Immature natural killer cell (primary cell): Measurements from ENCODE around the gene KIAA1217. TPM values are rescaled to one million over a fixed set of nuclear protein-coding genes. Genes with fewer than 3 reads are reported as not detected.

Experiments
- DNase-seq, 3 donors: peaks; one replicate each; pipeline ENCODE4 v3.0.0; 2022; ENCODE audit warnings: mixed read lengths in 1 of 3
- H3K27ac Mint-ChIP-seq, 6 donors: one replicate each; pipeline ENCODE4 v1.8.0; 2020; ENCODE audit warnings: mixed read lengths in 6 of 6, mild to moderate bottlenecking in 5 of 6, inconsistent platforms in 4 of 6, moderate library complexity in 3 of 6
- H3K27me3 Mint-ChIP-seq, 3 donors: one replicate each; pipeline ENCODE4 v1.8.0; 2020 to 2021; ENCODE audit warnings: low read depth in 3 of 3, mild to moderate bottlenecking in 3 of 3, mixed read lengths in 3 of 3, moderate library complexity in 3 of 3, inconsistent platforms in 1 of 3
- H3K36me3 Mint-ChIP-seq, 3 donors: one replicate each; pipeline ENCODE4 v1.8.0; 2020; ENCODE audit warnings: mixed read lengths in 3 of 3, inconsistent platforms in 2 of 3, mild to moderate bottlenecking in 2 of 3
- H3K4me1 Mint-ChIP-seq, 2 donors: one replicate each; pipeline ENCODE4 v1.8.0; 2020; ENCODE audit warnings: inconsistent platforms in 2 of 2, mild to moderate bottlenecking in 2 of 2, mixed read lengths in 2 of 2, moderate library complexity in 1 of 2
- H3K4me3 Mint-ChIP-seq, 5 donors: one replicate each; pipeline ENCODE4 v1.8.0; 2020; ENCODE audit warnings: mild to moderate bottlenecking in 5 of 5, mixed read lengths in 5 of 5, inconsistent platforms in 3 of 5, moderate library complexity in 3 of 5
- H3K9me3 Mint-ChIP-seq, 6 donors: one replicate each; pipeline ENCODE4 v1.8.0; 2020; ENCODE audit warnings: mild to moderate bottlenecking in 6 of 6, mixed read lengths in 6 of 6, inconsistent platforms in 4 of 6, moderate library complexity in 3 of 6
- polyA plus RNA-seq, 3 donors: library from polyadenylated mRNA; unstranded; fragments of 300-500 nt; fragmentation: Illumina TruSeq; gene quantifications; one replicate each; pipeline ENCODE4 v1.2.3, GENCODE V29; 2021

Gene KIAA1217
- polyA plus RNA-seq, 3 donors from 2014 or later, result not detected

DNA sequence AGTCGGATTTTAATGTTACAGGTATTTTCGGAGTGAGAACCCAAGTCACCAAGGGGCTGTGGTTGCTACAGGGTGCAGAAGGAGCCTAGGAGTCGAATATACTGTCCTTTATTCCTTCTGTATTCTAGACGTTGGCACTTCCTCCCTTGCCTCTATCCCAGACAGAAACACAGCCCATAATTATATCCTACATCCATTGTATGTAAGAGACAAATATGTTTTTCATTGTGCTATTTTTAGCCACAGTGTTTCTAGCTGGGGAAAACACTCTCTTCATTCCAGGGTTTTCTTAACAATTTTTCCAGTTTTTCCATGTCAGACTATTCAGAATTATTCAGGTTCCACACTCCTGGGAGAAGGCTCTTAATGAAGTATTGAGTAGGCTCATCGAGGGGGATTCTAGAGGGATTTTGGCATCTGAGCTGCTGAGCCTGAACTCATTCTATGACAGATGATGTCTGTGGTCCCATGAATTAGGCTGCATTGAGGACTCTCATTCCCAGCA lies 32.6 kb downstream of the KIAA1217 start:
- H3K4me1 Mint-ChIP-seq, result no peaks in the 10 kb centered on the region
- H3K27me3 Mint-ChIP-seq, result peaks cover 3 to 8% (median 4%) of the 10 kb centered on the region in 3 donors
- peaks cover 0 to 3% (median 0%) of the 10 kb centered on the region in 6 donors for H3K9me3 Mint-ChIP-seq
- H3K27ac Mint-ChIP-seq, result no peak overlapping the region
- H3K36me3 Mint-ChIP-seq, result no peaks in the 10 kb centered on the region
- no peak overlapping the region for H3K4me3 Mint-ChIP-seq
- no peak for DNase-seq

DNA sequence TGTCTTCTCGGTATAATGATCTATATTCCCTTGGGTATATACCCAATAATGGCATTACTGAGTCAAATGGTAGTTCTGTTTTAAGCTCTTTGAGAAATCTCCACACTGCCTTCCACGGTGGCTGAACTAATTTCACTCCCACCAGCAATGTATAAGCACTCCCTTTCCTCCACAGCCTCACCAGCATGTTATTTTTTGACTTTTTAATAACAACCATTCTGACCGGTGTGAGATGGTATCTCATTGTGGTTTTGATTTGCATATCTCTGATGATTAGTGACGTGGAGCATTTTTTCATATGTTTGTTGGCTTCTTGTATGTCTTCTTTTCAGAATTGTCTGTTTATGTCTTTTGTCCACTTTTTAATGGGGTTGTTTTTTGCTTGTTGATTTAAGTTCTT lies 33.6 kb downstream of the KIAA1217 start:
- Mint-ChIP-seq H3K9me3 (peaks cover 0 to 3% (median 0%) of the 10 kb centered on the region in 6 donors), H3K36me3 (no peaks in the 10 kb centered on the region), H3K4me3 (no peak overlapping the region), H3K27ac (no peak overlapping the region), H3K4me1 (no peaks in the 10 kb centered on the region), H3K27me3 (peaks cover 2 to 4% (median 4%) of the 10 kb centered on the region in 3 donors)
- no peak for DNase-seq

DNA sequence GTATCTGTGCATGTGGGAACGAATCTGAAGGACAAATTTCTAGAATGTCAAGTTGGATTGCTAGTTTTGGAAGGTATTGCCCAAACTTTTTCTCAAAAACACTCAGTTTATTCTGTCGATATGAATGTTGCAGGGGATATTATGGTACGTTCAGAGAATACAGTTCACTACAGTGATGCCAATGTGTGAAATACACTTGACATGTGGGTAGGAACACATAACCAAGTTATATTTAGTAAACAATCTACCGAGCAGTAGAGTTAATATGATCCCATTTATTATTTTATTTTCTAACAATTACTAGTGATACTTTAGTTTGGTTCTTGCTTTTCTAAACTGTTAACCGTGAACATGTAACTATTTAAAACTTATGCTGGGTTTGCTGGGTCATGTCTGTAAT lies 37.4 kb downstream of the KIAA1217 start:
- Mint-ChIP-seq H3K36me3 (no peaks in the 10 kb centered on the region), H3K9me3 (no peaks in the 10 kb centered on the region), H3K27ac (no peak overlapping the region), H3K27me3 (peaks cover 0 to 3% (median 0%) of the 10 kb centered on the region in 3 donors), H3K4me1 (no peaks in the 10 kb centered on the region), H3K4me3 (no peak overlapping the region)
- DNase-seq, result no peak

DNA sequence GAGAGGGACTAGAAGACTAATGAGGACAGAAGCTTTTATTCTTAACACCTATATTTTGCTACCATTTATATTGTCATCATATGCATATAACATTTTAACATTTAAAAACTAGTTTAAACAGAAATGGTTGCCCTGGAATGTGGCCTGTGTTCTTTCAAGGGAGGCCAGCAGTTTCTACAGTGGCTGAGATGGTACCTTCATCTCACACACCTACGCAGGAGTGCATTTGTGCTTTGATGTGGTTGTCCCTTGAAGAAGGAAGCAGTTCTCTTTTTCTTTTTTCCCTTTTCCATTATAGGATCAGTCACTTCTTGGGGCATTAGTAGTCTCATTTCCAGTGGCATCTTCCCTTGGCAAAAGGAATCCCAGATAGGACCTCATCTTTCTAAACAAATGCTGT lies 38.9 kb downstream of the KIAA1217 start:
- Mint-ChIP-seq H3K4me1 (no peaks in the 10 kb centered on the region), H3K27me3 (peaks cover 0 to 3% (median 0%) of the 10 kb centered on the region in 3 donors), H3K27ac (no peak overlapping the region), H3K4me3 (no peak overlapping the region), H3K36me3 (no peaks in the 10 kb centered on the region), H3K9me3 (peaks cover 0 to 2% (median 0%) of the 10 kb centered on the region in 6 donors)
- no peak for DNase-seq

DNA sequence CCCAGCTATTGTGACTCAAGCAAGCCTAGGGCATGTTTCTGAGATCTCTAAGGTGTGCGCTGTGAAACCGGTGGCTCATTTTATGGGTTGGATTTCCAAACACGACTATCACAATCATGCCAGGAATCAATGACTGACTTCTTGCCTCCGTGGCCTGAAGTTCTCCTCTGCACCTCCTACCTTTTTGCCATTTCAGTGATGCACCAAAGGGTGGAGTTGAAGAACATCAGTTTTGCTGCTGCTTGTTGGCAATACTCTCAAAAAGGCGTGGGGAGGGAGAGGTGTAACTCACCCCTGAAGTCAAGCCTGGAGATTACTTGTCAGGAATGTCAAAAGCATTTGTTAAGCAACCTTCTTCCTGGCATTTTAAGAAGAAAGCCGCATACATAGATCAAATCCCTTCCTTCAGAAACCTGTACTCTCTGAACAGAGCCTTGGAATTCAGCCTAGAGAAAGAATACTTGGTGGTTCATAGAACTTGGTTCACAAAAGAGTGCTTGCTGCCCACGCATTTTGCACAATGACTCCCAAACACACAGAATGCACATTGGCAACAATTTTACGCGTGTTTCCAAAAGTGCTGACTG lies 41.0 kb downstream of the KIAA1217 start:
- Mint-ChIP-seq H3K27me3 (peaks cover 0 to 3% (median 0%) of the 10 kb centered on the region in 3 donors), H3K36me3 (no peaks in the 10 kb centered on the region)

DNA sequence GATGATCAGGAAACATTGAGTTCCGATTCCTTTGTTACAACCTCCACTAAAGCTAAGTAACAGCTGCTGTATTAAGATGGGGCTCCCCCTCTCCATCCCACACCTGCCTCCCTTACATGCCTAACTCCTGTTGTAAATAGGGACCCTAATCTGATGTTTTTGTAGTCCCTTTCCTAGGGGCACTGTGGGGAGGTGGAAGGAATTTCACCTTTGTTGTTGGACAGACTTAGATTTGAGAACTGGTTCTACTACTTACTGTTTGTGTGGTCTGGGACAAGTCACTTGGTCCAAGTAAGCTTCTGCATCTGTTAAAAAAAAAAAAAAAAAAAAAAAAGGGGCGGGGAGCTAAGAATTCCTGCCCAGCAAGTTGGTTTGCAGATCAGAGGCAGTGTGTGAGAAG lies 42.6 kb downstream of the KIAA1217 start:
- DNase-seq, result no peak
- Mint-ChIP-seq H3K4me1 (no peaks in the 10 kb centered on the region), H3K4me3 (no peak overlapping the region), H3K36me3 (no peaks in the 10 kb centered on the region), H3K9me3 (peaks cover 0 to 3% (median 0%) of the 10 kb centered on the region in 6 donors), H3K27ac (no peak overlapping the region), H3K27me3 (peaks cover 0 to 3% (median 0%) of the 10 kb centered on the region in 3 donors)

More for the DNA sequence above, 41.0 kb downstream of the KIAA1217 start:
- no peak overlapping the region for H3K4me3 Mint-ChIP-seq
- no peak for DNase-seq
- H3K27ac Mint-ChIP-seq, result no peak overlapping the region
- H3K4me1 Mint-ChIP-seq, result no peaks in the 10 kb centered on the region
- peaks cover 0 to 3% (median 0%) of the 10 kb centered on the region in 6 donors for H3K9me3 Mint-ChIP-seq

DNA sequence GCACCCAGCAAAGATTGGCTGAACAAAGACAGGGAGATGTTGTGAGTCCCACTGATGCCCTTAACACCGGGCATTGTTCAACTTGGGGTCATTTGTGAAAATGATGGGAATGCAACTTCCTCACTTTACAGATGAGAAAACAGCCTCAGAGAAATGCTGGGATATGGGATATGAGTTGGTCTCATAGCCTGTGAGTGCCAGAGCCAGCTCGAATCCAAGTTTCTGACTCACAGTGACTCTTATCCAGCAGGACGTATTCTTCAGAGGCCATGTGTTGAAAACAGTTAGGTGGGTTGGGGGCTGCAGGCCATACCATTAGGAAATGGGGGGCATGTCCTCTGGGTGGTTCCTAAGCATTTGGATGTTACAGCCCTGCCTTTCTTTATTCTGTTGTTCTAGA lies 45.2 kb downstream of the KIAA1217 start:
- no peak for DNase-seq

DNA sequence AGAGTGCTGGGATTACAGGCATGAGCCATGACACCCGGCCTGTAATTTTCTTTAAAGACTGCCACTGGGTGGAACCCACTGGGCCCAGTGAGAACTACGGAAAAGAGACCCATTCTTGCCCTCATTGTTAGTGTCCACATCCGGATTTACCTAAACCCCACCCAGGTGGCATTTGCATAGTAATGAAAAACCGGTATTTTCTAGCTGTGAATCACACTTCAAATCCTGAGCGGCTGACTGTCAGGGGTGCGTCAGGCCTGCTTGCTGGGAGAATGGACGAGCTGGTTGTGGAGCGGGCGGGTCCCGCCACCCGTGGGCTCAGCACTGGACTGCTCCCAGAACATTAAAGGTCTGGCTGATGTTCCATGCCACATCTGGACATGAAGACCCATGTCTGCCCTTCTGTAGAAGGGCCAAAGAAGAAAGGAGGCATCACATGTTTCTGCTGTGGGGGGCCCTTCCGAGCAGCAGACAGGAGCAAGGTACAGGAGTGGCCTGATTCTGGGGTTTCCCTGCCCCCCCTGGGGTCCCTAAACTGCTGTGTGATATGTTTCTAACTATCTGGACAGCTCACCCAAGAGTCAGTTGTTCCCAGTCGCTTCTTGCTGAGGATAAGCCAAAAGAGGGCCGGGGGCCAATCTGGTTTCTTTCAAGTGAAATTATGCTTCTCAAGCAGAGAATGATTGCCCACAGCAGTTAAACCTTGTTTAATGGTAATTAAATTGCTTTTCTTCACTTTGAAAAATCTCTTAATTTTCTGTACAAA lies 46.4 kb downstream of the KIAA1217 start:
- Mint-ChIP-seq H3K27me3 (no peaks in the 10 kb centered on the region), H3K4me3 (no peak overlapping the region), H3K27ac (no peak overlapping the region), H3K36me3 (no peaks in the 10 kb centered on the region), H3K9me3 (peaks cover 0 to 5% (median 0%) of the 10 kb centered on the region in 6 donors), H3K4me1 (no peaks in the 10 kb centered on the region)
- DNase-seq, result no peak

More for the DNA sequence above, 45.2 kb downstream of the KIAA1217 start:
- H3K4me3 Mint-ChIP-seq, result no peak overlapping the region
- no peaks in the 10 kb centered on the region for H3K4me1 Mint-ChIP-seq
- peaks cover 0 to 3% (median 0%) of the 10 kb centered on the region in 6 donors for H3K9me3 Mint-ChIP-seq
- H3K27ac Mint-ChIP-seq, result no peak overlapping the region
- no peaks in the 10 kb centered on the region for H3K36me3 Mint-ChIP-seq
- H3K27me3 Mint-ChIP-seq, result peaks cover 0 to 3% (median 0%) of the 10 kb centered on the region in 3 donors

DNA sequence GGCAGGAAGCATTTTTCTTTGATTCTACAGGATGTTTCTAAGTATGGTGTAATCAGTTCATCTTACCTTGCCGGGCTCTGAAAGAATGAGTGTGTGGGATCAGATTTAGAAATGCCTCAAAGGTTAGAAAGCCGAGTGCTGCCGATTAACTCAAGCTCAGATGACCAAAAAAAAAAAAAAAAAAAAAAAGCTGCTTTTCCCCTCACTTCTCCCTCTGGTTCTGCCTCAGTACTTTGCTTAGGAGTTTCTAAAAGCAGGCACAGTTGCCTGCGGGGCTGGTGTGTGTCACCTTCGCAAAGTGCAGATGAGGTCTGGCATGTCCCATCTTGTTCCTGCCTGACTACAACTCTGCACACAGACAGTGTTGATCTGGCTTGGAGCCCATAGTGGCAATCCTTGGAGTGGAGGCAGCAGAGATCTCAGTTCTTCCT lies 47.0 kb downstream of the KIAA1217 start:
- H3K27me3 Mint-ChIP-seq, result no peaks in the 10 kb centered on the region
- no peaks in the 10 kb centered on the region for H3K36me3 Mint-ChIP-seq
- no peaks in the 10 kb centered on the region for H3K4me1 Mint-ChIP-seq
- no peak overlapping the region for H3K27ac Mint-ChIP-seq
- H3K9me3 Mint-ChIP-seq, result peaks cover 0 to 5% (median 0%) of the 10 kb centered on the region in 6 donors
- no peak overlapping the region for H3K4me3 Mint-ChIP-seq
- no peak for DNase-seq

DNA sequence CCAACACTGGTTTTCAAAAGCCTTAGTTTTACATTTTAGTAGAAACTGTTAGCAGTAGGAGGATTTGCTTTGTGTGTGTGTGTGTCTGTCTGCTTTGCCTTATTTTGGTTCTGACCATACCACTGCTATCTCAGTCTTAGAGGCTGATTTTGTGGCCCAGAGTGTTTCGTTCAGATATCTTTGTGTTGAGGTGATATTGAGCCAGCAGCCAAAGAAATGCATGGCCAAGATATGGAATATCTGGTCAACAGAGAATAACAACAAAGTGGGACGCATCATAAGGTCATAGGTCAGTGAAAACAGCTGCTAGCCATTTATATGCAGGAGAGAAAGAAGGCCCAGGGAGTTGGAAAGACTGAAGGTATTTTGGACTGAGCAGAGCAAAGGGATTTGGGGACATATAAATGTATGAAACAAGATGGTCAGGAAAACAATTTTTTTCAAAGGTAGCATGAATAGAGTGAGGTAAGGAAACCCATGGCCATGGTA lies 47.7 kb downstream of the KIAA1217 start:
- Mint-ChIP-seq H3K27me3 (no peaks in the 10 kb centered on the region), H3K36me3 (no peaks in the 10 kb centered on the region), H3K4me1 (no peaks in the 10 kb centered on the region), H3K4me3 (no peak overlapping the region), H3K9me3 (peaks cover 0 to 5% (median 0%) of the 10 kb centered on the region in 6 donors), H3K27ac (no peak overlapping the region)
- no peak for DNase-seq

DNA sequence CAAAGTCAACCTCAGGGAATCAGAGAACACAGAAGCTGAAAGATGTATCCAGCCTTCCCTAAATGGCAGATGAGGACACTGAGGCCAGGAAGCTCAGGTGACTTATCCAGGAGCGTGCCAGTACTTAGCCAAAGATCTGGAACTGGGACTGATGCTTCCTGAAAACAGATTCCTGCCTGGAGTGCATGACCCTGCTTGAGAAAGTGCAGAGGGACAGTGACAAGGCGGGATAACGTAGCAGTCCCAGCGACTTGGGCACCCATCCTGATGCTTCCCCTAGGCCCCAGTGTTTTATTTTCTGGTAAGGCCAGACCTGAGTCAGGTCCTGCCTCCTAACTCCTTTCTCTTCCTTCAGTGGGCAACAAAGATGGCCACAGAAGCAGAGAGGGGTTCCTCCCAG lies 48.6 kb downstream of the KIAA1217 start:
- DNase-seq, result no peak
- Mint-ChIP-seq H3K9me3 (peaks cover 0 to 7% (median 0%) of the 10 kb centered on the region in 6 donors), H3K27me3 (peaks cover 0 to 1% (median 0%) of the 10 kb centered on the region in 3 donors), H3K27ac (no peak overlapping the region), H3K36me3 (no peaks in the 10 kb centered on the region), H3K4me1 (no peaks in the 10 kb centered on the region), H3K4me3 (no peak overlapping the region)

DNA sequence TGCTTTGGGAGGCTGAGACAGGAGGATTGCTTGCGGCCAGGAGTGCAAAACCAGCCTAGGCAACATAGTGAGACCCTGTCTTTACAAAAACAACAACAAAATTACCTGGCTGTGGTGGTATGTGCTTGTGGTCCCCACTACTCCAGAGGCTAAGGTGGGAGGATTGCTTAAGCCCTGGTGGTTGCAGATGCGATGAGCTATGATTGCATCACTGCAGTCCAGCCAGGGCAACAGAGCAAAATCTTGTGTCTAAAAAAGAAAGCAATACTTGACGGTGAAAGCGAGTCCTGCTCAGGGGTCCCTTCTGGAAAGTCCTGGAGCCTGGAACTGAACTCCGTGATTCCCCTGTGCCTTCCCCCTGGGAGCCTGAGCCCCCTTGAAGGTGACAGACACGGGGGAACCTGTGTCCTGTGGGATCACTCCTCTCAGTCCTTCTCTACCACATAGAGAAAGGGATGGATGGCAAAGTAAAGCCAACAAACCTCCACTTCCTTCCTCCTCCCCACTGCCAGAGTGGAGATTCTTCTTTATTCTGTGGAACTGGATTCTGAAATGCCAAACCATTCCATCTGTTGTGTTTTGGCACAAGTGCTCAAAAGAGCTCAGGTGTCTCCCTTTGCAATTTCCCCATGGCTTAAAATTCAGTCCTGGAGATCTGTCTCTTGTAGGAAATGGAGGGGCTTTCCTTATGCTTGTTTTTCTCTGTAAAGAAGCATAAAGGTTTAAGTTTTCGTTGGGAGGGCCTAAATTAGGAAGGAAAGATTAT lies 50.6 kb downstream of the KIAA1217 start:
- no peaks in the 10 kb centered on the region for H3K36me3 Mint-ChIP-seq
- H3K27ac Mint-ChIP-seq, result no peak overlapping the region
- H3K9me3 Mint-ChIP-seq, result peaks cover 0 to 5% (median 0%) of the 10 kb centered on the region in 6 donors
- DNase-seq, result no peak
- H3K4me3 Mint-ChIP-seq, result no peak overlapping the region
- no peaks in the 10 kb centered on the region for H3K4me1 Mint-ChIP-seq
- H3K27me3 Mint-ChIP-seq, result peaks cover 0 to 2% (median 1%) of the 10 kb centered on the region in 3 donors

DNA sequence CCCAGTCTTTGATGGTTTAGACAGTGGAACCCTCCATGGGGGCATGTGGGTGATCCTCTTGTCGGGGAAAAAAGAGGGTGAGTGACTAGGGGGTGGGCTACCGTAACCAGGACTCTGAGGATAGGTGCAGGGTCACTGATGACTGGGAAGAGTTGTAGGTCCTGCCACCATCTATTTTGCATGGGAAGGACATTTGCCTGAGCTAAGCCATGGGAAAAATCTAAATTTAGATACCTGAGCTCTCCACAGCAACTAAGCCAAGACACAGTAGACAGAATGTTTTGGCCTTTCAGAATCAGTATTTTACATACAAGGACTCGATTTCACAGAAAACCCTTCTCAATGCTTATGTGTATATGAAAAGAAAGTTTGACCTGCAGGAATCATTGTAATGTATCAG lies 52.7 kb downstream of the KIAA1217 start:
- DNase-seq, result no peak
- Mint-ChIP-seq H3K27ac (no peak overlapping the region), H3K9me3 (peaks cover 0 to 9% (median 0%) of the 10 kb centered on the region in 6 donors), H3K4me3 (no peak overlapping the region), H3K36me3 (no peaks in the 10 kb centered on the region), H3K4me1 (no peaks in the 10 kb centered on the region), H3K27me3 (peaks cover 0 to 4% (median 2%) of the 10 kb centered on the region in 3 donors)
